Endothelial cell of umbilical vein (primary cell): ENCODE measurements around the gene OR2B2. TPM values are rescaled to one million over a fixed set of nuclear protein-coding genes. Genes with fewer than 3 reads are reported as not detected.

Experiments
- BruUV-seq: library from RNA; stranded (reverse); fragments of 400-500 nt; replicated peaks from 2 replicates; lab custom pipeline; 2021; lab: Mats Ljungman, UMichigan
- CTCF ChIA-PET: fragments of 300-600, 350-600 bp; sonication (Branson Sonifier 250); formaldehyde crosslinking; loops from one replicate; lab custom pipeline; 2021; ENCODE audit warnings: antibody characterized with exemption, inconsistent platforms; lab: Charles Lee
- POLR2A ChIA-PET: fragments of 300-600, 350-600 bp; sonication (Branson Sonifier 250); formaldehyde crosslinking; loops from one replicate; lab custom pipeline; 2021; ENCODE audit warnings: antibody characterized with exemption, inconsistent platforms; lab: Charles Lee
- DNase-seq: peaks from one replicate; pipeline ENCODE4 v3.0.0-alpha.2; 2011; ENCODE audit warnings: low read depth, low spot score
- FAIRE-seq: peaks from 2 replicates; lab custom pipeline; 2011; peaks lifted over from hg19 to GRCh38; lab: Jason Lieb, UNC
- H2AFZ ChIP-seq: 2 replicates; pipeline ENCODE4 v1.6.0; 2012; ENCODE audit warnings: low read depth, low read length, control low read depth, inconsistent platforms
- H3K27ac ChIP-seq: 2 replicates; pipeline ENCODE4 v1.5.1; 2011; ENCODE audit warnings: low read depth, mild to moderate bottlenecking, control low read depth, low read length, moderate library complexity; ENCODE audit not compliant: insufficient read depth
- H3K27me3 ChIP-seq, 2 experiments: 2 replicates each; pipeline versions ENCODE4 v1.6.0 to v1.6.1; 2011; ENCODE audit warnings: low read length in 2 of 2, mixed read lengths in 1 of 2; ENCODE audit not compliant: control insufficient read depth in 2 of 2, insufficient read depth in 2 of 2
- H3K36me3 ChIP-seq, 2 experiments: 2 replicates in 1 of 2; 3 replicates in 1 of 2; pipeline ENCODE4 v1.5.1; 2011; ENCODE audit warnings: low read length in 2 of 2, mild to moderate bottlenecking in 1 of 2, moderate library complexity in 1 of 2; ENCODE audit not compliant: control insufficient read depth in 2 of 2, insufficient read depth in 2 of 2; ENCODE audit errors: extremely low read depth in 1 of 2
- H3K4me1 ChIP-seq: 3 replicates; pipeline ENCODE4 v1.5.1; 2011; ENCODE audit warnings: mild to moderate bottlenecking, low read length; ENCODE audit not compliant: control insufficient read depth, insufficient read depth; ENCODE audit errors: extremely low read depth
- H3K4me2 ChIP-seq: 2 replicates; pipeline ENCODE4 v1.6.1; 2011; ENCODE audit warnings: low read length, control low read depth, mixed read lengths; ENCODE audit not compliant: insufficient read depth
- H3K4me3 ChIP-seq, 3 experiments: fragments of 200-600 bp in 1 of 3; sonication (generic), shearing (Covaris generic) in 1 of 3; replicated peaks in 1 of 3; 2 replicates each; pipeline ENCODE4 v1.5.1; 2011 to 2016; ENCODE audit warnings: control low read depth in 3 of 3, low read length in 3 of 3, mild to moderate bottlenecking in 2 of 3, inconsistent platforms in 1 of 3, low read depth in 1 of 3, moderate library complexity in 1 of 3; ENCODE audit not compliant: insufficient read depth in 1 of 3
- H3K79me2 ChIP-seq: 2 replicates; pipeline ENCODE4 v1.6.0; 2012; ENCODE audit warnings: low read length, inconsistent platforms; ENCODE audit not compliant: control insufficient read depth, insufficient read depth
- H3K9ac ChIP-seq: replicated peaks from 2 replicates; pipeline ENCODE3; 2011; ENCODE audit warnings: low read length, control low read depth; ENCODE audit not compliant: insufficient read depth; ENCODE audit errors: extremely low read depth
- H3K9me1 ChIP-seq: replicated peaks from 3 replicates; pipeline ENCODE4 v1.6.0; 2011; ENCODE audit warnings: mild to moderate bottlenecking, low read length; ENCODE audit not compliant: control insufficient read depth, insufficient read depth; ENCODE audit errors: extremely low read depth
- H3K9me3 ChIP-seq: replicated peaks from 2 replicates; pipeline ENCODE4 v1.5.1; 2012; ENCODE audit warnings: low read length, inconsistent platforms; ENCODE audit not compliant: control insufficient read depth, insufficient read depth
- H4K20me1 ChIP-seq: replicated peaks from 2 replicates; pipeline ENCODE3; 2011; ENCODE audit warnings: mild to moderate bottlenecking, low read length; ENCODE audit not compliant: control insufficient read depth, insufficient read depth; ENCODE audit errors: extremely low read depth
- EZH2 ChIP-seq: IDR thresholded peaks from 2 replicates; pipeline ENCODE4 v1.6.1; 2012; ENCODE audit warnings: borderline replicate concordance, low read depth, mild to moderate bottlenecking, moderate library complexity, low read length, inconsistent platforms; ENCODE audit not compliant: severe bottlenecking
- FOS ChIP-seq: IDR thresholded peaks from 2 replicates; pipeline ENCODE4 v1.6.1; 2011; ENCODE audit warnings: mild to moderate bottlenecking, low read length, moderate library complexity, borderline replicate concordance; ENCODE audit not compliant: insufficient read depth
- GATA2 ChIP-seq: IDR thresholded peaks from 2 replicates; pipeline ENCODE4 v1.7.0; 2011; ENCODE audit warnings: low read depth, mild to moderate bottlenecking, moderate library complexity, mixed read lengths, low read length; ENCODE audit not compliant: insufficient read length, insufficient read depth
- JUN ChIP-seq: IDR thresholded peaks from 2 replicates; pipeline ENCODE4 v1.6.1; 2011; ENCODE audit warnings: borderline replicate concordance, low read depth; ENCODE audit not compliant: insufficient read length, insufficient read depth
- MYC ChIP-seq: IDR thresholded peaks from one replicate; pipeline ENCODE4 v1.6.1; 2011; ENCODE audit warnings: mild to moderate bottlenecking, low read depth, low read length
- POLR2A ChIP-seq: IDR thresholded peaks from 2 replicates; pipeline ENCODE4 v1.6.1; 2012; ENCODE audit warnings: low read depth, mild to moderate bottlenecking, control low read depth, low read length
- POLR2AphosphoS5 ChIP-seq: IDR thresholded peaks from 2 replicates; pipeline ENCODE4 v1.6.1; 2012; ENCODE audit warnings: low read depth, mild to moderate bottlenecking, control low read depth, low read length, moderate library complexity; ENCODE audit not compliant: insufficient read depth
- dilution Hi-C: fragments of 300-500 bp; cut with MboI; formaldehyde crosslinking; loops from one replicate; pipeline ENCODE4 v1.15.0; 2019; ENCODE audit warnings: low sequenced_read_pairs; ENCODE audit not compliant: extremely low pct_ligation_motif_present
- intact Hi-C: fragments of 100-400 bp; cut with micrococcal nuclease; formaldehyde crosslinking; loops from one replicate; pipeline ENCODE4 v1.10.0; 2022
- polyA plus RNA-seq, 4 experiments: library from polyadenylated mRNA; depleted of rRNA in 3 of 4; stranded (reverse) in 3 of 4; unstranded in 1 of 4; fragments of >200 nt; gene quantifications; 2 replicates each; pipeline versions ENCODE4 v1.2.1 to v1.2.3, GENCODE V29; 2011 to 2012; ENCODE audit warnings: missing spikeins in 1 of 4
- total RNA-seq: library from RNA; stranded (reverse); gene quantifications from 2 replicates; pipeline ENCODE4 v1.2.3, GENCODE V29; 2021
- TF ChIP-seq, protein P1 (sequence below), 2 donors: IDR thresholded peaks; 1 replicate in 1 of 2; 2 replicates in 1 of 2; pipeline ENCODE4 v1.5.1; 2011; ENCODE audit warnings: low read length in 2 of 2, mild to moderate bottlenecking in 2 of 2, moderate library complexity in 2 of 2, control low read depth in 1 of 2, inconsistent platforms in 1 of 2, low read depth in 1 of 2; ENCODE audit not compliant: insufficient read depth in 1 of 2; ENCODE audit errors: extremely low read depth in 1 of 2
- TF ChIP-seq, protein P2 (sequence below): IDR thresholded peaks from 2 replicates; pipeline ENCODE4 v1.6.1; 2011; ENCODE audit not compliant: insufficient read depth, insufficient read length

Gene OR2B2
- total and polyA plus RNA-seq, 2 donors (not counting 3 experiments of a cell fraction or from before 2014, with no cell fraction given): not detected

DNA sequence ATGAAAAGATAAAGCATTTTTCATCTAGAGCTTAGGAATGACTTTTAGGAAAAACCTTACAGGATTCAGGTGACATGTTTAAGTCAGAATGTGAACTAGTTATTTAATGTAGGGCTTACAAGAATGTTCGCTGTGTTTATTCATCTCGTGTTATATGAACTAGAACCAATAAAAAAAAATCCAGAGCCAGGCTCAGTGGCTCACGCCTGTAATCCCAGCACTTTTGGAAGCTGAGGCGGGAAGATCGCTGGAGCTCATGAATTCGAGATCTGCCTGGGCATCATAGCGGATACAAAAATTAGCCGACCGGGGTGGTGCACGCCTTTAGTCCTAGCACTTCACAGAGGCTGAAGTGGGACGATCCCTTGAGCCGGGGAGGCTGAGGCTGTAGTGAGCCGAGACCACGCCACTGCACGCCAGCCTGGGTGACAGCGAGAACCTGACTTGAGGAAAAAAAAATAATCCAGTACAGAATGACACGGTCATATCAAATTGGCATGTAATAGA, 46.3 kb downstream of the OR2B2 start:
- peak overlapping the region; percentile 19 for H2AFZ ChIP-seq
- intact Hi-C loops (loop anchor here (1.0 to 5.0 kb wide), 4 partner anchors 28 to 1844 kb away; a partner anchor contains a TSS), dilution Hi-C loops (loop anchor here (5.0 kb wide), 1 partner anchor 44 kb away; a partner anchor contains a TSS)
- H3K27ac ChIP-seq: peak overlapping the region; percentile 74
- ChIA-PET CTCF (interaction anchor here (0.6 to 5.2 kb wide), 16 partner anchors 10 to 703 kb away, joined by 3 to 43 read pairs (median 4); a partner anchor contains a TSS), POLR2A (interaction anchor here (0.6 to 5.1 kb wide), 14 partner anchors 17 to 1840 kb away, joined by 3 to 129 read pairs (median 5); a partner anchor contains a TSS)
- no TSS peak for BruUV-seq
- DNase-seq: no peak
- peak overlapping the region; percentile 84 for H3K9ac ChIP-seq
- no peaks in the 10 kb centered on the region for H3K36me3 ChIP-seq
- H3K9me1 ChIP-seq: no peaks in the 10 kb centered on the region
- H3K4me1 ChIP-seq: peaks cover 13% of the 10 kb centered on the region
- FAIRE-seq: no peak
- peak overlapping the region; percentile 88 for H3K4me2 ChIP-seq
- no peaks in the 10 kb centered on the region for H3K9me3 ChIP-seq
- H4K20me1 ChIP-seq: no peaks in the 10 kb centered on the region
- H3K27me3 ChIP-seq: no peaks in the 10 kb centered on the region
- no peak for TF ChIP-seq POLR2A
- TF ChIP-seq FOS: no peak
- TF ChIP-seq, protein P1, sequence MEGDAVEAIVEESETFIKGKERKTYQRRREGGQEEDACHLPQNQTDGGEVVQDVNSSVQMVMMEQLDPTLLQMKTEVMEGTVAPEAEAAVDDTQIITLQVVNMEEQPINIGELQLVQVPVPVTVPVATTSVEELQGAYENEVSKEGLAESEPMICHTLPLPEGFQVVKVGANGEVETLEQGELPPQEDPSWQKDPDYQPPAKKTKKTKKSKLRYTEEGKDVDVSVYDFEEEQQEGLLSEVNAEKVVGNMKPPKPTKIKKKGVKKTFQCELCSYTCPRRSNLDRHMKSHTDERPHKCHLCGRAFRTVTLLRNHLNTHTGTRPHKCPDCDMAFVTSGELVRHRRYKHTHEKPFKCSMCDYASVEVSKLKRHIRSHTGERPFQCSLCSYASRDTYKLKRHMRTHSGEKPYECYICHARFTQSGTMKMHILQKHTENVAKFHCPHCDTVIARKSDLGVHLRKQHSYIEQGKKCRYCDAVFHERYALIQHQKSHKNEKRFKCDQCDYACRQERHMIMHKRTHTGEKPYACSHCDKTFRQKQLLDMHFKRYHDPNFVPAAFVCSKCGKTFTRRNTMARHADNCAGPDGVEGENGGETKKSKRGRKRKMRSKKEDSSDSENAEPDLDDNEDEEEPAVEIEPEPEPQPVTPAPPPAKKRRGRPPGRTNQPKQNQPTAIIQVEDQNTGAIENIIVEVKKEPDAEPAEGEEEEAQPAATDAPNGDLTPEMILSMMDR (IDR thresholded peaks at IDR 0.05; ENCODE audit: extremely low read depth in 1 of 2, insufficient read depth in 1 of 2, low read depth in 1 of 2, low read length in 2 of 2): no peak
- no peak for TF ChIP-seq POLR2AphosphoS5
- TF ChIP-seq, protein P2, sequence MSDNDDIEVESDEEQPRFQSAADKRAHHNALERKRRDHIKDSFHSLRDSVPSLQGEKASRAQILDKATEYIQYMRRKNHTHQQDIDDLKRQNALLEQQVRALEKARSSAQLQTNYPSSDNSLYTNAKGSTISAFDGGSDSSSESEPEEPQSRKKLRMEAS: no peak
- TF ChIP-seq JUN: no peak
- TF ChIP-seq MYC: no peak
- no peak for TF ChIP-seq GATA2
- no peak for TF ChIP-seq EZH2
- H3K79me2 ChIP-seq: no peaks in the 10 kb centered on the region
- peak overlapping the region; percentile 15 to 71 (median 66) for H3K4me3 ChIP-seq
